HPDE6-E6E7 (cell line): ENCODE results near the gene MEGF8.

ENCODE experiments used
- DNase-seq: peaks from one replicate; pipeline ENCODE4 v3.0.0; 2011; ENCODE audit warnings: missing footprints; ENCODE audit errors: extremely low spot score

The MEGF8 gene

GRCh38 chr19:42353341-42354015 is 28.0 kb downstream of the MEGF8 start:
- no peak for DNase-seq

- DNase-seq = no peak
Measured at GRCh38 chr19:42355896-42356295, 30.5 kb downstream of the MEGF8 start.

- no peak for DNase-seq
Measured at GRCh38 chr19:42356686-42357085, 31.3 kb downstream of the MEGF8 start.

- no peak for DNase-seq
Measured at GRCh38 chr19:42357290-42357689, 31.9 kb downstream of the MEGF8 start.

GRCh38 chr19:42360787-42361544 is 35.5 kb downstream of the MEGF8 start:
- no peak for DNase-seq

- DNase-seq = no peak
Measured at GRCh38 chr19:42361545-42361910, 36.1 kb downstream of the MEGF8 start.

- no peak for DNase-seq
Measured at GRCh38 chr19:42362342-42362741, 36.9 kb downstream of the MEGF8 start.

- no peak for DNase-seq
Measured at GRCh38 chr19:42362891-42363440, 37.5 kb downstream of the MEGF8 start.

GRCh38 chr19:42363614-42364346 is 38.3 kb downstream of the MEGF8 start:
- DNase-seq = no peak

- DNase-seq = no peak
Measured at GRCh38 chr19:42366673-42367072, 41.2 kb downstream of the MEGF8 start.

- DNase-seq = no peak
Measured at GRCh38 chr19:42367929-42368328, 42.5 kb downstream of the MEGF8 start.

- DNase-seq = no peak
Measured at GRCh38 chr19:42368360-42368759, 42.9 kb downstream of the MEGF8 start.

- DNase-seq = no peak
Measured at GRCh38 chr19:42368765-42369164, 43.3 kb downstream of the MEGF8 start.

- DNase-seq = no peak
Measured at GRCh38 chr19:42369433-42370067, 44.1 kb downstream of the MEGF8 start.

- no peak for DNase-seq
Measured at GRCh38 chr19:42370068-42370520, 44.7 kb downstream of the MEGF8 start.

- DNase-seq = no peak
Measured at GRCh38 chr19:42370626-42371175, 45.3 kb downstream of the MEGF8 start.

- no peak for DNase-seq
Measured at GRCh38 chr19:42374826-42375376, 49.5 kb downstream of the MEGF8 start.

GRCh38 chr19:42375415-42376176 is 50.2 kb downstream of the MEGF8 start:
- DNase-seq = no peak

- no peak for DNase-seq
Measured at GRCh38 chr19:42376177-42376555, 50.7 kb downstream of the MEGF8 start.
